ENCODE measurements around the gene ZNF417.

ZNF417 gene

GRCh38 chr19:57907394-57907793 lies 9.0 kb downstream of the ZNF417 start:
- Histone ChIP-seq H3K27ac (ENCODE audit: extremely low read depth, low read depth, low read length) (no peak overlapping the region), H3K36me3 (ENCODE audit: control insufficient read depth in 2 of 2, insufficient read depth in 1 of 2, low read length in 2 of 2) (peaks cover 29 to 51% of the 10 kb centered on the region in 2 experiments), H3K9me3 (ENCODE audit: control insufficient read depth, insufficient read depth, low read depth, low read length) (no peaks in the 10 kb centered on the region; the same call in none of the 2 replicates), H3K4me1 (ENCODE audit: control insufficient read depth, insufficient read depth, low read length) (no peaks in the 10 kb centered on the region), H3K4me3 (ENCODE audit: low read depth, low read length) (no peak overlapping the region)
- POLR2A ChIA-PET = interaction anchor here (0.6 kb wide), 1 partner anchor 1593 kb away, joined by 10 read pairs; the partner anchor contains the start of gene ZSCAN5A
- CTCF ChIA-PET = interaction anchor here (0.6 to 0.9 kb wide), 3 partner anchors 8 to 306 kb away, joined by 3 to 4 read pairs (median 3); no protein-coding TSS in a partner anchor
- TF ChIP-seq ZNF670 (tag by site-specific recombination; IDR thresholded peaks at IDR 0.05; ENCODE audit: low read depth) = no peak
- TF ChIP-seq ZBTB17 (tag by site-specific recombination; IDR thresholded peaks at IDR 0.05) = no peak
- TF ChIP-seq ZNF335 (tag by site-specific recombination; conservative IDR thresholded peaks at IDR 0.05) = no peak
- TF ChIP-seq, protein P1, sequence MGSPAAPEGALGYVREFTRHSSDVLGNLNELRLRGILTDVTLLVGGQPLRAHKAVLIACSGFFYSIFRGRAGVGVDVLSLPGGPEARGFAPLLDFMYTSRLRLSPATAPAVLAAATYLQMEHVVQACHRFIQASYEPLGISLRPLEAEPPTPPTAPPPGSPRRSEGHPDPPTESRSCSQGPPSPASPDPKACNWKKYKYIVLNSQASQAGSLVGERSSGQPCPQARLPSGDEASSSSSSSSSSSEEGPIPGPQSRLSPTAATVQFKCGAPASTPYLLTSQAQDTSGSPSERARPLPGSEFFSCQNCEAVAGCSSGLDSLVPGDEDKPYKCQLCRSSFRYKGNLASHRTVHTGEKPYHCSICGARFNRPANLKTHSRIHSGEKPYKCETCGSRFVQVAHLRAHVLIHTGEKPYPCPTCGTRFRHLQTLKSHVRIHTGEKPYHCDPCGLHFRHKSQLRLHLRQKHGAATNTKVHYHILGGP (tag by site-specific recombination; IDR thresholded peaks at IDR 0.05) = no peak
- TF ChIP-seq ZNF362 (tag by site-specific recombination; IDR thresholded peaks at IDR 0.05) = no peak
- TF ChIP-seq ZNF449 (tag by site-specific recombination; IDR thresholded peaks at IDR 0.05) = no peak
- no peak for TF ChIP-seq ZNF292 (tag by site-specific recombination; IDR thresholded peaks at IDR 0.05; ENCODE audit: borderline replicate concordance, low read depth)
- TF ChIP-seq ZNF654 (tag by site-specific recombination; IDR thresholded peaks at IDR 0.05; ENCODE audit: low read depth) = no peak
- no peak for TF ChIP-seq ZNF501 (tag by site-specific recombination; IDR thresholded peaks at IDR 0.05)

- Histone ChIP-seq H3K27ac (ENCODE audit: extremely low read depth, low read depth, low read length) (no peak overlapping the region), H3K9me3 (ENCODE audit: control insufficient read depth, insufficient read depth, low read depth, low read length) (no peaks in the 10 kb centered on the region; the same call in 1 of the 2 replicates), H3K4me3 (ENCODE audit: low read depth, low read length) (no peak overlapping the region), H3K4me1 (ENCODE audit: control insufficient read depth, insufficient read depth, low read length) (no peaks in the 10 kb centered on the region), H3K36me3 (ENCODE audit: control insufficient read depth in 2 of 2, insufficient read depth in 1 of 2, low read length in 2 of 2) (peaks cover 15 to 35% of the 10 kb centered on the region in 2 experiments)
- CTCF ChIA-PET = interaction anchor here (0.6 kb wide), 1 partner anchor 305 kb away, joined by 3 read pairs; no protein-coding TSS in a partner anchor
- POLR2A ChIA-PET = interaction anchor here (0.6 to 2.3 kb wide), 2 partner anchors 11 to 621 kb away, joined by 4 to 5 read pairs; no protein-coding TSS in a partner anchor
- no peak for TF ChIP-seq ZBTB8A (tag by site-specific recombination; IDR thresholded peaks at IDR 0.05)
- no peak for TF ChIP-seq ZNF529 (tag by site-specific recombination; IDR thresholded peaks at IDR 0.05; ENCODE audit: insufficient replicate concordance)
- no peak for TF ChIP-seq ZNF292 (tag by site-specific recombination; IDR thresholded peaks at IDR 0.05; ENCODE audit: borderline replicate concordance, low read depth)
- TF ChIP-seq ZNF138 (tag by site-specific recombination; IDR thresholded peaks at IDR 0.05; ENCODE audit: borderline replicate concordance) = no peak
- TF ChIP-seq ZNF830 (tag by site-specific recombination; IDR thresholded peaks at IDR 0.05; ENCODE audit: low read depth) = no peak
- no peak for TF ChIP-seq ZNF394 (tag by site-specific recombination; IDR thresholded peaks at IDR 0.05; ENCODE audit: borderline replicate concordance)
- TF ChIP-seq ZNF561 (tag by site-specific recombination; IDR thresholded peaks at IDR 0.05; ENCODE audit: borderline replicate concordance) = no peak
- no peak for TF ChIP-seq OVOL3 (tag by site-specific recombination; IDR thresholded peaks at IDR 0.05)
These were observed 11.1 kb downstream of the ZNF417 start for GRCh38 chr19:57905258-57905657.

DNA sequence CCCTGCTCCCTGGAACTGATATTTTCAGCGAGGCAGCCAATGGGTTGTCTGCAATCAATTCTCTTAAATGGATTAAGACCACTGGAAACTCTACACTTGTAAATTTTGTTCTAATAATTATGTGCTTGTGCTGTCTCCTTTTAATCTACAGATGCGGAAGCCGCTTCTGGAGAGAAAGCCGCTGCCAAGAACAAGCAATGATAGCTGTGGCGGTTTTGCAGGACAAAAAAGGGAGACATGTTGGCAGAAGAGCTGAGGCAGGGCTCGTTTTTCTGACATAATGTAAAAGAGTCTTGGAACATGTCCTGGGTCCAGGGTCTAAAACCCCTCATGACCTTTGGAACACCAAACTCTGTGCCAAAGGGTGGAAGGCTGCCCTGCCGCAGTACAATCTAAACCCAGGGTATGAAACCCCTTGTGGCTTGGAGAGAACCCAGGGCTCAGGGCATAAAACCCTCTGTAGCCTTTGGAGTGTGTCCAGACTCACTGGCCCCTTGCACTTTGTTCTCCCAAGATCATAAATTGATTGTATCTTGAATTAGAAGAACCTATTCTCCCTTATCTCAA lies 12.7 kb downstream of the ZNF417 start:
- Histone ChIP-seq H3K36me3 (ENCODE audit: control insufficient read depth in 2 of 2, insufficient read depth in 1 of 2, low read length in 2 of 2) (peaks cover 13 to 24% of the 10 kb centered on the region in 2 experiments), H3K4me3 (ENCODE audit: low read depth, low read length) (no peak overlapping the region), H3K9me3 (ENCODE audit: control insufficient read depth, insufficient read depth, low read depth, low read length) (no peaks in the 10 kb centered on the region; the same call in 1 of the 2 replicates), H3K27ac (ENCODE audit: extremely low read depth, low read depth, low read length) (no peak overlapping the region), H3K4me1 (ENCODE audit: control insufficient read depth, insufficient read depth, low read length) (no peaks in the 10 kb centered on the region)
- no peak for TF ChIP-seq ZNF292 (tag by site-specific recombination; IDR thresholded peaks at IDR 0.05; ENCODE audit: borderline replicate concordance, low read depth)
- ChIA-PET POLR2A (interaction anchor here (2.3 kb wide), 1 partner anchor 10 kb away, joined by 5 read pairs; no protein-coding TSS in a partner anchor), CTCF (interaction anchor here (0.6 to 1.4 kb wide), 8 partner anchors 13 to 252 kb away, joined by 3 to 4 read pairs (median 3); partner anchors contain the start of gene ZNF417)
